ENCODE data around the gene SPRED3.

Gene SPRED3

GRCh38 chr19:38392707-38393308 is 4.3 kb downstream of the SPRED3 start:
- no peak for TF ChIP-seq CTCF (IDR thresholded peaks at IDR 0.05; ENCODE audit: insufficient read depth, low read depth, low read length, missing control alignments)
- H3K4me3 ChIP-seq (ENCODE audit: low read length): no peak overlapping the region
- DNase-seq (ENCODE audit: low read depth): peak; percentile 45

- peak overlapping the region; percentile 32 for H3K4me3 ChIP-seq (ENCODE audit: low read length)
- peak; percentile 57 for DNase-seq (ENCODE audit: low read depth)
These were observed 6.0 kb downstream of the SPRED3 start for GRCh38 chr19:38394488-38394887.

GRCh38 chr19:38395381-38396114 is 7.1 kb downstream of the SPRED3 start:
- TF ChIP-seq CTCF (IDR thresholded peaks at IDR 0.05; ENCODE audit: insufficient read depth, low read depth, low read length, missing control alignments): no peak
- peak overlapping the region; percentile 32 for H3K4me3 ChIP-seq (ENCODE audit: low read length)
- DNase-seq (ENCODE audit: low read depth): no peak

More at GRCh38 chr19:38394488-38394887, 6.0 kb downstream of the SPRED3 start:
- TF ChIP-seq CTCF (IDR thresholded peaks at IDR 0.05; ENCODE audit: insufficient read depth, low read depth, low read length, missing control alignments): no peak

- no peak overlapping the region for H3K4me3 ChIP-seq (ENCODE audit: low read length)
- DNase-seq (ENCODE audit: low read depth): no peak
- TF ChIP-seq CTCF (IDR thresholded peaks at IDR 0.05; ENCODE audit: insufficient read depth, low read depth, low read length, missing control alignments): no peak
These were observed 10.6 kb downstream of the SPRED3 start for GRCh38 chr19:38399081-38399480.

GRCh38 chr19:38399537-38399936 is 11.0 kb downstream of the SPRED3 start:
- TF ChIP-seq CTCF (IDR thresholded peaks at IDR 0.05; ENCODE audit: insufficient read depth, low read depth, low read length, missing control alignments): no peak
- H3K4me3 ChIP-seq (ENCODE audit: low read length): no peak overlapping the region
- DNase-seq (ENCODE audit: low read depth): no peak

- DNase-seq (ENCODE audit: low read depth): no peak
- H3K4me3 ChIP-seq (ENCODE audit: low read length): no peak overlapping the region
- TF ChIP-seq CTCF (IDR thresholded peaks at IDR 0.05; ENCODE audit: insufficient read depth, low read depth, low read length, missing control alignments): no peak
These were observed 11.9 kb downstream of the SPRED3 start for GRCh38 chr19:38400361-38400760.
